ENCODE results near the gene NT5C2. TPM values are rescaled to one million over a fixed set of nuclear protein-coding genes. Genes with fewer than 3 reads are reported as not detected.

NT5C2 gene
- total RNA-seq, 1 donor from 2014 or later, result 55.0 TPM

DNA sequence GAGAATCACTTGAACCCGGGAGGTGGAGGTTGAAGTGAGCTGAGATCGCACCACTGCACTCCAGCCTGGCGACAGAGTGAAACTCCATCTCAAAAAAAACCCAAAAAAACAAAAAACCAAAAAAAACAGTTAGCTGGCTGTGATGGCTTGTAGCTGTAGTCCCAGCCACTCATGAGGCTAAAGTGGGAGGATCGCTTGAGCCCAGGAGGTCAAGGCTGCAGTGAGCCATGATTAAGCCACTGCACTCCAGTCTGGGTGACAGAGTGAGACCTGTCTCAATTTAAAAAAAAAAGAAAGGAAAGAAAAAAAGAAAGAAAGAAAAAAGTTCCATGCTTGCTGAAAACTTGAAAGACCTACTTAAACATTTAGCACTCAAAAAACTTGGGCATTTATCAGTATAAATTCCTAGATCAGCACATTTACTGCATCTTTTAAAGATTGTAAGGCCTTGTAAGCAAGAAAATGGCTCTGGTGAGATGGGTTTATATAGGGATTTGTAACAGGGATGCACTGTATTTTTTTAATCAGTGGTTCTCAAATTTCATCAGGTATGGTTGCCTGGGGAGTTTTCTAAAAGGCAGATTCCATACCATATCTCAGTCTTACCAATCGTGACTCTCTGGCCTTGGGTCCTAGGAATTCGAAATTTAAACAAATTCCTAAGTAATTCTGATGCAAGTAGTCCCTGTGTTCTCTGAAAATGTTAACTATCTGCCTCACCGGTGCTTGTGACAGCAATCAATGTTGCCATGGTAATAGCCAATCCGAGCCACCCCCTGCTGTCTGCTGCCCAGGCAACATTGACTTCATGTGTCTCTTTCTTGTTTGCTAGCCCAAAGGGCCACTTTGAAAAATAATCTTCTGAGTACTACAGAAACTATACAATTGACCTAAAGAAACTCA is 11.5 kb upstream of the NT5C2 start:
- H3K4me1 ChIP-seq, result no peaks in the 10 kb centered on the region
- H3K27ac ChIP-seq (replicated peaks), result no peak overlapping the region
- intact Hi-C loops (cut with micrococcal nuclease), result no loop called here
- no peaks in the 10 kb centered on the region for H3K27me3 ChIP-seq (ENCODE audit: low read depth)
- DNase-seq, result no peak
- H3K36me3 ChIP-seq, result no peaks in the 10 kb centered on the region
- TF ChIP-seq, protein P1, sequence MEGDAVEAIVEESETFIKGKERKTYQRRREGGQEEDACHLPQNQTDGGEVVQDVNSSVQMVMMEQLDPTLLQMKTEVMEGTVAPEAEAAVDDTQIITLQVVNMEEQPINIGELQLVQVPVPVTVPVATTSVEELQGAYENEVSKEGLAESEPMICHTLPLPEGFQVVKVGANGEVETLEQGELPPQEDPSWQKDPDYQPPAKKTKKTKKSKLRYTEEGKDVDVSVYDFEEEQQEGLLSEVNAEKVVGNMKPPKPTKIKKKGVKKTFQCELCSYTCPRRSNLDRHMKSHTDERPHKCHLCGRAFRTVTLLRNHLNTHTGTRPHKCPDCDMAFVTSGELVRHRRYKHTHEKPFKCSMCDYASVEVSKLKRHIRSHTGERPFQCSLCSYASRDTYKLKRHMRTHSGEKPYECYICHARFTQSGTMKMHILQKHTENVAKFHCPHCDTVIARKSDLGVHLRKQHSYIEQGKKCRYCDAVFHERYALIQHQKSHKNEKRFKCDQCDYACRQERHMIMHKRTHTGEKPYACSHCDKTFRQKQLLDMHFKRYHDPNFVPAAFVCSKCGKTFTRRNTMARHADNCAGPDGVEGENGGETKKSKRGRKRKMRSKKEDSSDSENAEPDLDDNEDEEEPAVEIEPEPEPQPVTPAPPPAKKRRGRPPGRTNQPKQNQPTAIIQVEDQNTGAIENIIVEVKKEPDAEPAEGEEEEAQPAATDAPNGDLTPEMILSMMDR (IDR thresholded peaks at IDR 0.05; ENCODE audit: borderline replicate concordance), result no peak
- H3K9me3 ChIP-seq (replicated peaks), result peaks cover 5% of the 10 kb centered on the region
- H3K4me3 ChIP-seq, result no peak overlapping the region

DNA sequence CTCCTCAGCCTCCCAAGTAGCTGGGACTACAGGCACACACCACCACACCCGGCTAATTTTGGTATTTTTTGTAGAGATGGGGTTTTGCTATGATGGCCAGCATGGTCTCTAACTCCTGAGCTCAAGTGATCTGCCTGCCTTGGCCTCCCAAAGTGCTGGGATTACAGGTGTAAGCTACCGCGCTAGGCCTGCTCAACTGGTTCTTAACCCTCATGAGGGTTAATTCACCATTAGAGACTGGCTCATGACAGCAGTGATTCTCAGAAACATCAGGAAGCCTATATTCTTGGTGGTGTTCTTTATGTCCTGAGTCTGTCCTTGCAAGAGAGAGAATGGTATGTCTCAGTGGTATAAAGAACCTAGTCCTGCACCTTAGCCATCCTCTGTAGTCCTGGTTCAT is 10.4 kb upstream of the NT5C2 start:
- DNase-seq, result no peak
- TF ChIP-seq, protein P1 (IDR thresholded peaks at IDR 0.05; ENCODE audit: borderline replicate concordance), result no peak
- intact Hi-C loops (cut with micrococcal nuclease), result no loop called here
- H3K4me3 ChIP-seq, result no peak overlapping the region
- H3K9me3 ChIP-seq (replicated peaks), result no peaks in the 10 kb centered on the region
- no peaks in the 10 kb centered on the region for H3K36me3 ChIP-seq
- no peak overlapping the region for H3K27ac ChIP-seq (replicated peaks)
- no peaks in the 10 kb centered on the region for H3K4me1 ChIP-seq
- no peaks in the 10 kb centered on the region for H3K27me3 ChIP-seq (ENCODE audit: low read depth)

GRCh38 chr10:103202319-103202718 is 9.2 kb upstream of the NT5C2 start:
- Histone ChIP-seq H3K4me3 (no peak overlapping the region), H3K4me1 (peaks cover 9% of the 10 kb centered on the region), H3K27ac (replicated peaks) (no peak overlapping the region), H3K27me3 (ENCODE audit: low read depth) (no peaks in the 10 kb centered on the region), H3K36me3 (no peaks in the 10 kb centered on the region), H3K9me3 (replicated peaks) (no peaks in the 10 kb centered on the region)
- TF ChIP-seq, protein P1 (IDR thresholded peaks at IDR 0.05; ENCODE audit: borderline replicate concordance), result no peak
- DNase-seq, result no peak
- intact Hi-C loops (cut with micrococcal nuclease), result no loop called here

- Histone ChIP-seq H3K27ac (replicated peaks) (no peak overlapping the region), H3K4me1 (peaks cover 26% of the 10 kb centered on the region)
Measured at GRCh38 chr10:103199488-103199887, 6.4 kb upstream of the NT5C2 start.

GRCh38 chr10:103198648-103199047 is 5.6 kb upstream of the NT5C2 start:
- Histone ChIP-seq H3K4me1 (peaks cover 34% of the 10 kb centered on the region), H3K4me3 (no peak overlapping the region), H3K36me3 (no peaks in the 10 kb centered on the region), H3K27me3 (ENCODE audit: low read depth) (no peaks in the 10 kb centered on the region), H3K9me3 (replicated peaks) (no peaks in the 10 kb centered on the region), H3K27ac (replicated peaks) (no peak overlapping the region)
- TF ChIP-seq, protein P1 (IDR thresholded peaks at IDR 0.05; ENCODE audit: borderline replicate concordance), result no peak
- DNase-seq, result no peak
- intact Hi-C loops (cut with micrococcal nuclease), result no loop called here

More at GRCh38 chr10:103199488-103199887, 6.4 kb upstream of the NT5C2 start:
- Histone ChIP-seq H3K36me3 (no peaks in the 10 kb centered on the region), H3K27me3 (ENCODE audit: low read depth) (no peaks in the 10 kb centered on the region), H3K9me3 (replicated peaks) (no peaks in the 10 kb centered on the region), H3K4me3 (no peak overlapping the region)
- intact Hi-C loops (cut with micrococcal nuclease), result no loop called here
- TF ChIP-seq, protein P1 (IDR thresholded peaks at IDR 0.05; ENCODE audit: borderline replicate concordance), result no peak
- DNase-seq, result no peak
